HCT116 (cell line): ENCODE measurements around the gene HAAO. TPM values are rescaled to one million over a fixed set of nuclear protein-coding genes. Genes with fewer than 3 reads are reported as not detected.

ENCODE experiments used
- ATAC-seq: fragments of 200-7000 bp; cut with Tn5 transposase; 2 replicates; pipeline ENCODE4 v1.9.1; 2020; ENCODE audit warnings: mild to moderate bottlenecking, moderate library complexity
- BruUV-seq: library from RNA; stranded (reverse); fragments of 400-500 nt; replicated peaks from 2 replicates; lab custom pipeline; 2021; lab: Mats Ljungman, UMichigan
- CTCF ChIA-PET: fragments of 300-600 bp; sonication (Branson Sonifier 250); formaldehyde crosslinking; loops from one replicate; lab custom pipeline; 2021; ENCODE audit warnings: antibody characterized with exemption; lab: Charles Lee
- POLR2A ChIA-PET: fragments of 300-600, 350-600 bp; sonication (Branson Sonifier 250); formaldehyde crosslinking; loops from one replicate; lab custom pipeline; 2021; ENCODE audit warnings: antibody characterized with exemption; lab: Charles Lee
- RAD21 ChIA-PET, 2 experiments: fragments of 300-600 bp; sonication (Branson Sonifier 250); formaldehyde crosslinking; loops; one replicate each; lab custom pipeline; 2023; ENCODE audit warnings: low total read pairs in 2 of 2; ENCODE audit not compliant: uncharacterized antibody in 2 of 2, unreplicated experiment in 2 of 2, low non-redundant PET in 1 of 2; lab: Charles Lee
- DNase-seq: peaks from one replicate; pipeline ENCODE4 v3.0.0-alpha.2; 2010; ENCODE audit warnings: low read depth, low spot score
- H2AFZ ChIP-seq: fragments of 200-600 bp; shearing (Covaris generic), sonication (generic); 2 replicates; pipeline ENCODE4 v1.6.1; 2017; ENCODE audit warnings: low read depth, mixed run types, mixed read lengths, antibody characterized with exemption, low read length; ENCODE audit not compliant: poor library complexity, severe bottlenecking
- H3K27ac ChIP-seq: 2 replicates; pipeline ENCODE4 v1.5.1; 2012; ENCODE audit warnings: low read depth, low read length
- H3K27me3 ChIP-seq: fragments of 200-600 bp; sonication (generic); 2 replicates; pipeline ENCODE4 v1.6.1; 2016; ENCODE audit warnings: mixed run types, low read length, mixed read lengths; ENCODE audit not compliant: insufficient read depth
- H3K36me3 ChIP-seq, 2 experiments: fragments of 200-500 bp in 1 of 2; fragments of 200-600 bp in 1 of 2; sonication (Bioruptor generic) in 1 of 2; sonication (generic) in 1 of 2; 2 replicates each; pipeline versions ENCODE4 v1.5.1 to v1.6.1; 2014 to 2016; ENCODE audit warnings: low read length in 2 of 2, inconsistent platforms in 1 of 2, mixed read lengths in 1 of 2, mixed run types in 1 of 2; ENCODE audit not compliant: insufficient read depth in 2 of 2, control insufficient read depth in 1 of 2
- H3K4me1 ChIP-seq, 2 experiments: fragments of 200-600 bp in 1 of 2; sonication (generic) in 1 of 2; 2 replicates each; pipeline versions ENCODE4 v1.5.1 to v1.6.1; 2012 to 2017; ENCODE audit warnings: low read length in 2 of 2, inconsistent platforms in 1 of 2, mild to moderate bottlenecking in 1 of 2, mixed read lengths in 1 of 2, mixed run types in 1 of 2, moderate library complexity in 1 of 2; ENCODE audit not compliant: insufficient read depth in 2 of 2, control insufficient read depth in 1 of 2
- H3K4me2 ChIP-seq: fragments of 200-600 bp; sonication (generic); 2 replicates; pipeline ENCODE4 v1.6.1; 2017; ENCODE audit warnings: mixed run types, low read length, mixed read lengths
- H3K4me3 ChIP-seq, 2 experiments: fragments of 200-600 bp in 1 of 2; sonication (generic) in 1 of 2; replicated peaks in 1 of 2; 2 replicates each; pipeline ENCODE4 v1.5.1; 2011 to 2016; ENCODE audit warnings: low read length in 2 of 2, control low read depth in 1 of 2, low read depth in 1 of 2, mild to moderate bottlenecking in 1 of 2, mixed read lengths in 1 of 2, mixed run types in 1 of 2
- H3K79me2 ChIP-seq: fragments of 200-600 bp; sonication (generic); 2 replicates; pipeline ENCODE4 v1.6.1; 2017; ENCODE audit warnings: mild to moderate bottlenecking, mixed run types, low read length, moderate library complexity, mixed read lengths; ENCODE audit not compliant: insufficient read depth
- H3K9ac ChIP-seq: fragments of 200-600 bp; sonication (generic); 2 replicates; pipeline ENCODE4 v1.6.1; 2016; ENCODE audit warnings: low read length, mixed read lengths
- H3K9me2 ChIP-seq: fragments of 200-600 bp; sonication (generic), shearing (Covaris generic); 2 replicates; pipeline ENCODE4 v1.6.1; 2017; ENCODE audit warnings: mixed run types, mild to moderate bottlenecking, moderate library complexity; ENCODE audit not compliant: insufficient read depth
- H3K9me3 ChIP-seq, 2 experiments: fragments of 200-500 bp in 1 of 2; fragments of 200-600 bp in 1 of 2; sonication (Bioruptor generic) in 1 of 2; sonication (generic) in 1 of 2; 2 replicates each; pipeline ENCODE4 v1.6.1; 2014 to 2017; ENCODE audit warnings: low read length in 2 of 2, mixed read lengths in 2 of 2, inconsistent platforms in 1 of 2, low read depth in 1 of 2, mild to moderate bottlenecking in 1 of 2, mixed run types in 1 of 2, moderate library complexity in 1 of 2; ENCODE audit not compliant: control insufficient read depth in 1 of 2, insufficient read depth in 1 of 2
- H4K20me1 ChIP-seq: fragments of 200-600 bp; sonication (generic), shearing (Covaris generic); 2 replicates; pipeline ENCODE4 v1.6.1; 2017; ENCODE audit warnings: mixed run types, mild to moderate bottlenecking, moderate library complexity; ENCODE audit not compliant: insufficient read depth
- ELF1 ChIP-seq: IDR thresholded peaks from 2 replicates; pipeline ENCODE4 v1.6.1; 2012; ENCODE audit warnings: low read depth, borderline replicate concordance
- EZH2phosphoT487 ChIP-seq: fragments of 200-600 bp; IDR thresholded peaks from 2 replicates; pipeline ENCODE4 v1.6.1; 2018; ENCODE audit warnings: antibody characterized with exemption, borderline replicate concordance
- FOSL1 ChIP-seq: IDR thresholded peaks from 2 replicates; pipeline ENCODE4 v1.6.1; 2012; ENCODE audit warnings: low read depth
- JUND ChIP-seq: IDR thresholded peaks from 2 replicates; pipeline ENCODE4 v1.6.1; 2012
- MAX ChIP-seq: IDR thresholded peaks from 2 replicates; pipeline ENCODE4 v1.6.1; 2012
- POLR2A ChIP-seq: IDR thresholded peaks from 2 replicates; pipeline ENCODE4 v1.7.0; 2011; ENCODE audit warnings: borderline replicate concordance; ENCODE audit not compliant: insufficient read depth, insufficient read length; ENCODE audit errors: extremely low read depth
- RAD21 ChIP-seq: IDR thresholded peaks from 2 replicates; pipeline ENCODE4 v1.6.1; 2012; ENCODE audit warnings: low read depth, mild to moderate bottlenecking
- SIN3A ChIP-seq: IDR thresholded peaks from 2 replicates; pipeline ENCODE4 v1.6.1; 2012; ENCODE audit warnings: low read depth
- SP1 ChIP-seq: IDR thresholded peaks from 2 replicates; pipeline ENCODE4 v1.6.1; 2012; ENCODE audit warnings: low read depth
- SRF ChIP-seq: IDR thresholded peaks from 2 replicates; pipeline ENCODE4 v1.6.1; 2012; ENCODE audit warnings: low read depth
- YY1 ChIP-seq: IDR thresholded peaks from 2 replicates; pipeline ENCODE4 v1.6.1; 2011; ENCODE audit warnings: low read length, low read depth, moderate library complexity, mild to moderate bottlenecking; ENCODE audit not compliant: insufficient replicate concordance; ENCODE audit errors: extremely low read depth
- ZNF274 ChIP-seq: fragments of 200-500 bp; sonication (Bioruptor generic); IDR thresholded peaks from 2 replicates; pipeline ENCODE4 v1.6.1; 2014; ENCODE audit warnings: mild to moderate bottlenecking, low read depth, low read length, inconsistent platforms
- intact Hi-C: fragments of 100-400 bp; cut with micrococcal nuclease; formaldehyde crosslinking; loops from 2 replicates; pipeline ENCODE4 v1.10.0; 2022
- total RNA-seq: library from RNA; stranded (reverse); gene quantifications from one replicate; pipeline ENCODE4 v1.2.1, GENCODE V29; 2021; ENCODE audit not compliant: unreplicated experiment
- TF ChIP-seq, protein P1 (sequence below): IDR thresholded peaks from 2 replicates; pipeline ENCODE4 v1.6.1; 2012; ENCODE audit warnings: low read depth
- TF ChIP-seq, protein P2 (sequence below), 3 experiments: fragments of 200-600 bp in 1 of 3; sonication (generic) in 1 of 3; IDR thresholded peaks in 2 of 3; conservative IDR thresholded peaks in 1 of 3; 2 replicates each; pipeline ENCODE4 v1.5.1; 2012 to 2017; ENCODE audit warnings: low read depth in 2 of 3, low read length in 2 of 3, antibody characterized with exemption in 1 of 3, borderline replicate concordance in 1 of 3, control low read depth in 1 of 3, mild to moderate bottlenecking in 1 of 3, mixed read lengths in 1 of 3, mixed run types in 1 of 3, moderate library complexity in 1 of 3; ENCODE audit not compliant: insufficient read depth in 1 of 3

Gene HAAO
- total RNA-seq, 1 experiment from 2014 or later: not detected

DNA sequence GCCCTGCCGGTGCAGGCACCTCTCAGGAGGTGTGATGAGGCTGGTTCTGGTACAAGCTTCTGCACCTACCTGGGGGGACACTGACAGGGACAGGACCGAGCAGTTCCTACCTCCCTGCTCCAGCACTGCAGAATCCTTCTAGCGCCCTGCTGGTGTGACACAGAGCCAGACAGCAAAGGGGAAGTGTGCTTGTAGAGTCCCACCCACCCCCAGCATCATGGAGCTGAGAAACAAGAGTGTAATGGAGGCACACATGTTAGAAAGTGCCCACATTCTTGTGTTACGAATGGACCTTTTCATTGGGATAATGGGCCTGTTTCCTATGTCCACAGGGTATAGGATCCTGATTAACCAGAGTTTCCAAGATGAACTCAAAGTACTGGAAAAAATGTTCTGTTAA, 66.7 kb downstream of the HAAO start:
- CTCF ChIA-PET: no interaction called here
- no TSS peak for BruUV-seq
- Histone ChIP-seq H3K9me2 (no peaks in the 10 kb centered on the region), H3K4me2 (no peak overlapping the region), H3K9me3 (0 out of 4 replicates have a peak, but pooled peaks cover 0 to 3% of the 10 kb centered on the region in 2 experiments), H3K27me3 (no peaks in the 10 kb centered on the region), H3K36me3 (no peaks in the 10 kb centered on the region), H3K9ac (no peak overlapping the region), H4K20me1 (no peaks in the 10 kb centered on the region), H2AFZ (no peak overlapping the region), H3K79me2 (no peaks in the 10 kb centered on the region), H3K4me3 (no peak overlapping the region), H3K4me1 (no peaks in the 10 kb centered on the region), H3K27ac (no peak overlapping the region)
- RAD21 ChIA-PET: no interaction called here
- no peak for TF ChIP-seq ELF1
- TF ChIP-seq POLR2A: no peak
- no peak for TF ChIP-seq SIN3A
- TF ChIP-seq YY1: no peak
- TF ChIP-seq FOSL1: no peak
- TF ChIP-seq, protein P1, sequence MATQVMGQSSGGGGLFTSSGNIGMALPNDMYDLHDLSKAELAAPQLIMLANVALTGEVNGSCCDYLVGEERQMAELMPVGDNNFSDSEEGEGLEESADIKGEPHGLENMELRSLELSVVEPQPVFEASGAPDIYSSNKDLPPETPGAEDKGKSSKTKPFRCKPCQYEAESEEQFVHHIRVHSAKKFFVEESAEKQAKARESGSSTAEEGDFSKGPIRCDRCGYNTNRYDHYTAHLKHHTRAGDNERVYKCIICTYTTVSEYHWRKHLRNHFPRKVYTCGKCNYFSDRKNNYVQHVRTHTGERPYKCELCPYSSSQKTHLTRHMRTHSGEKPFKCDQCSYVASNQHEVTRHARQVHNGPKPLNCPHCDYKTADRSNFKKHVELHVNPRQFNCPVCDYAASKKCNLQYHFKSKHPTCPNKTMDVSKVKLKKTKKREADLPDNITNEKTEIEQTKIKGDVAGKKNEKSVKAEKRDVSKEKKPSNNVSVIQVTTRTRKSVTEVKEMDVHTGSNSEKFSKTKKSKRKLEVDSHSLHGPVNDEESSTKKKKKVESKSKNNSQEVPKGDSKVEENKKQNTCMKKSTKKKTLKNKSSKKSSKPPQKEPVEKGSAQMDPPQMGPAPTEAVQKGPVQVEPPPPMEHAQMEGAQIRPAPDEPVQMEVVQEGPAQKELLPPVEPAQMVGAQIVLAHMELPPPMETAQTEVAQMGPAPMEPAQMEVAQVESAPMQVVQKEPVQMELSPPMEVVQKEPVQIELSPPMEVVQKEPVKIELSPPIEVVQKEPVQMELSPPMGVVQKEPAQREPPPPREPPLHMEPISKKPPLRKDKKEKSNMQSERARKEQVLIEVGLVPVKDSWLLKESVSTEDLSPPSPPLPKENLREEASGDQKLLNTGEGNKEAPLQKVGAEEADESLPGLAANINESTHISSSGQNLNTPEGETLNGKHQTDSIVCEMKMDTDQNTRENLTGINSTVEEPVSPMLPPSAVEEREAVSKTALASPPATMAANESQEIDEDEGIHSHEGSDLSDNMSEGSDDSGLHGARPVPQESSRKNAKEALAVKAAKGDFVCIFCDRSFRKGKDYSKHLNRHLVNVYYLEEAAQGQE: no peak
- TF ChIP-seq SRF: no peak
- TF ChIP-seq EZH2phosphoT487: no peak
- TF ChIP-seq ZNF274: no peak
- no peak for TF ChIP-seq MAX
- no peak for TF ChIP-seq RAD21
- no peak for TF ChIP-seq SP1
- TF ChIP-seq, protein P2, sequence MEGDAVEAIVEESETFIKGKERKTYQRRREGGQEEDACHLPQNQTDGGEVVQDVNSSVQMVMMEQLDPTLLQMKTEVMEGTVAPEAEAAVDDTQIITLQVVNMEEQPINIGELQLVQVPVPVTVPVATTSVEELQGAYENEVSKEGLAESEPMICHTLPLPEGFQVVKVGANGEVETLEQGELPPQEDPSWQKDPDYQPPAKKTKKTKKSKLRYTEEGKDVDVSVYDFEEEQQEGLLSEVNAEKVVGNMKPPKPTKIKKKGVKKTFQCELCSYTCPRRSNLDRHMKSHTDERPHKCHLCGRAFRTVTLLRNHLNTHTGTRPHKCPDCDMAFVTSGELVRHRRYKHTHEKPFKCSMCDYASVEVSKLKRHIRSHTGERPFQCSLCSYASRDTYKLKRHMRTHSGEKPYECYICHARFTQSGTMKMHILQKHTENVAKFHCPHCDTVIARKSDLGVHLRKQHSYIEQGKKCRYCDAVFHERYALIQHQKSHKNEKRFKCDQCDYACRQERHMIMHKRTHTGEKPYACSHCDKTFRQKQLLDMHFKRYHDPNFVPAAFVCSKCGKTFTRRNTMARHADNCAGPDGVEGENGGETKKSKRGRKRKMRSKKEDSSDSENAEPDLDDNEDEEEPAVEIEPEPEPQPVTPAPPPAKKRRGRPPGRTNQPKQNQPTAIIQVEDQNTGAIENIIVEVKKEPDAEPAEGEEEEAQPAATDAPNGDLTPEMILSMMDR (IDR thresholded peaks at IDR 0.05 in 2 of 3, conservative IDR thresholded peaks at IDR 0.05 in 1 of 3; ENCODE audit: borderline replicate concordance in 1 of 3, insufficient read depth in 1 of 3, low read depth in 2 of 3, low read length in 2 of 3): no peak
- TF ChIP-seq JUND: no peak
- intact Hi-C loops: no loop called here
- ATAC-seq (no peak), DNase-seq (no peak)
- POLR2A ChIA-PET: no interaction called here
